Measurements from ENCODE around the gene WWOX.

GRCh38 chr16:78405833-78406232 is 306.4 kb downstream of the WWOX start:
- TF ChIP-seq POLR2A (IDR thresholded peaks at IDR 0.05; ENCODE audit: low read length) (no peak), CTCF (IDR thresholded peaks at IDR 0.05) (no peak), HDAC2 (IDR thresholded peaks at IDR 0.05) (no peak), MYC (IDR thresholded peaks at IDR 0.05; ENCODE audit: borderline replicate concordance, low read length) (no peak), ELK1 (IDR thresholded peaks at IDR 0.05; ENCODE audit: low read depth, low read length) (no peak), MAZ (IDR thresholded peaks at IDR 0.05; ENCODE audit: borderline replicate concordance, low read depth, low read length) (no peak), SMC3 (IDR thresholded peaks at IDR 0.05) (no peak), EP300 (IDR thresholded peaks at IDR 0.05) (no peak), MAX (IDR thresholded peaks at IDR 0.05) (no peak), JUN (IDR thresholded peaks at IDR 0.05) (no peak), RARB (CRISPR knock-in tag; IDR thresholded peaks at IDR 0.05) (no peak), FOSL2 (IDR thresholded peaks at IDR 0.05) (no peak), FOSL2 (CRISPR knock-in tag; IDR thresholded peaks at IDR 0.05) (no peak), CEBPB (IDR thresholded peaks at IDR 0.05) (no peak), USF2 (IDR thresholded peaks at IDR 0.05) (no peak)
